Coronary artery (tissue), 2 donors: ENCODE data around the gene CDK14.

Source experiments
- DNase-seq: peaks from one replicate; pipeline ENCODE4 v3.0.0-alpha.2; 2017; ENCODE audit warnings: low spot score
- H3K27ac ChIP-seq, 2 donors: fragments of 200-600 bp; sonication (generic); one replicate each; pipeline ENCODE4 v1.5.1; 2016 to 2019
- H3K4me3 ChIP-seq: fragments of 200-600 bp; sonication (generic); 2 replicates; pipeline ENCODE4 v1.5.1; 2016; ENCODE audit warnings: mild to moderate bottlenecking, moderate library complexity
- CTCF ChIP-seq: fragments of 200-600 bp; sonication (generic); IDR thresholded peaks from one replicate; pipeline ENCODE4 v1.5.1; 2019; ENCODE audit warnings: antibody characterized with exemption

The CDK14 gene

GRCh38 chr7:90674625-90675024 is 78.5 kb downstream of the CDK14 start:
- no peak for TF ChIP-seq CTCF
- no peak for DNase-seq
- Histone ChIP-seq H3K27ac (no peak overlapping the region), H3K4me3 (no peak overlapping the region)

GRCh38 chr7:90675982-90676381 is 79.9 kb downstream of the CDK14 start:
- no peak overlapping the region for H3K27ac ChIP-seq
- no peak overlapping the region for H3K4me3 ChIP-seq
- DNase-seq = no peak
- TF ChIP-seq CTCF = no peak

DNA sequence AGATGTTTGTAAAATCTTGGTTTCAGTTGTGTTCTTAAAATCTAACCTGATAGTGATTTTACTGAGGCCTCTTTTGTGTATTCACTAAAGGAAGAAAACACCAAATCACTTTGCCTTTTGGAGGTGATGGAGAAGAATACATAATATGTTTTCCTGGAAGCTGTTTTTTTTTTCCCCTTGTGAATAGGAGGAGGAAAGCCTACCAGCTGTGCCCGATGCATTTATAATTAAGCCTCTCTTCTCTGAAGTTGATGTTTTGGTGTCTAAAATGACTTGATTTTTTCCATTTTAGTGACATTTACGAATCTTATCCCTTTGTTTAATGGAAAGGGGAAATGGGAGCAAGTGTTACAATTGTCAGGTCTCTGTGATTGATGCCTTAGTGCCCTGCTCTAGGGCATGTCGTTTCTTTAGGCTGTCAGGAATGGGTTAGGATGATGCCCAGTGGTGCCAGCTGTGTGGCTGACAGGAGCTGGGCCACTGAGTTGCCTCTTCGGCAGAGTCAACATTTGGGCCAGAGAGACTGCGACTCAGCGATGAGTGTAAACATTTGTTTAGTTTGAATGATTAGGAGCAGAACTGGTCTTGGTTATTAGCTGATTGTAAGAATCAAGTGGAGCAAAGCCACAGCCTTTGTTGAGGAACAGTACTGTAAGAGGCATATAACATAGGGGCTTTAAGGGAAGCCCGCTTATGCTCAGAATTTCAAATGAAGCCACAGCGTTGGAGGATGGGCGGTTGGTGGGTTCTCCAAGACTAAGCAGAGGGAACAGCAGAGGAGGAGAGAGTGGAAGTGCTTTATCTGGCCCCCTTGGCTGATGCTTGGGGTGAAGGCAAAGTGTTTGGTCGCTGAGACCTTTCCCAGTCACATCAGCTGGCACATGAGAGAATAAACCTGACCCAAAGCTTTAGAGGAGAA is 81.6 kb downstream of the CDK14 start:
- Histone ChIP-seq H3K27ac (no peak overlapping the region), H3K4me3 (no peak overlapping the region)
- no peak for DNase-seq
- no peak for TF ChIP-seq CTCF

DNA sequence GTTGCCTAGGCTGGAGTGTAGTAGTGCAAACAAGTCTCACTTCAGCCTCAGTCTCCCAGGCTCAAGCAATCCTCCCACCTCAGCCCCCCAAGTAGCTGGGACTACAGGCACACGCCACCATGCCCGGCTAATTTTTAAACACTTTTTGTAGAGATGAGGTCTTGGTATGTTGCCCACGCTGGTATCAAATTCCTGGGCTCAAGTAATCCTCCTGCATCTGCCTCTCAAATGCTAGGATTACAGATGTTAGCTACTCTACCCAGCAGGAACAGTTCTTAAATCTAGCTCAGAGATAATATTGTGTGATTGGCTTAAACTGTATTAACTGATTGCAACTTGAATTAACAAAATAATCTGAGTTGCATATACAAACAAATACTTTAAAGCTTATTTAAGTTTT is 82.9 kb downstream of the CDK14 start:
- H3K4me3 ChIP-seq = no peak overlapping the region

GRCh38 chr7:90680484-90680883 is 84.4 kb downstream of the CDK14 start:
- Histone ChIP-seq H3K4me3 (no peak overlapping the region), H3K27ac (no peak overlapping the region)
- TF ChIP-seq CTCF = no peak
- DNase-seq = no peak

More for the DNA sequence above, 82.9 kb downstream of the CDK14 start:
- no peak overlapping the region for H3K27ac ChIP-seq
- no peak for DNase-seq
- no peak for TF ChIP-seq CTCF

GRCh38 chr7:90681336-90682022 is 85.4 kb downstream of the CDK14 start:
- Histone ChIP-seq H3K27ac (no peak overlapping the region), H3K4me3 (no peak overlapping the region)
- no peak for DNase-seq
- TF ChIP-seq CTCF = no peak
